B cell (primary cell): ENCODE results near the gene RSRC2.

Source experiments
- CTCF ChIP-seq: fragments of 200-600 bp; IDR thresholded peaks from one replicate; pipeline ENCODE4 v1.8.0; 2022; ENCODE audit warnings: antibody characterized with exemption, mild to moderate bottlenecking
- EZH2 ChIP-seq: IDR thresholded peaks from 2 replicates; pipeline ENCODE4 v1.6.1; 2012; ENCODE audit warnings: borderline replicate concordance, low read depth, mild to moderate bottlenecking, moderate library complexity, low read length; ENCODE audit not compliant: insufficient read depth, poor library complexity, severe bottlenecking

- TF ChIP-seq CTCF (no peak), EZH2 (no peak)
These were observed 775 bp upstream of the RSRC2 start for GRCh38 chr12:122527478-122527944.
